ENCODE measurements around the gene DIP2A.
"Not testable (repeated sequence)": the region's sequence is repeated elsewhere in the genome, so short reads cannot be mapped to it uniquely, and the experiment has no call there.

The DIP2A gene

GRCh38 chr21:46570119-46570518, 111.4 kb downstream of the DIP2A start:
- no peak for DNase-seq (ENCODE audit: low read depth)
- H3K4me3 ChIP-seq (ENCODE audit: low read depth, low read length) = no peak overlapping the region
- TF ChIP-seq CTCF (IDR thresholded peaks at IDR 0.05; ENCODE audit: insufficient read depth, low read depth, low read length, missing control alignments) = no peak

DNA sequence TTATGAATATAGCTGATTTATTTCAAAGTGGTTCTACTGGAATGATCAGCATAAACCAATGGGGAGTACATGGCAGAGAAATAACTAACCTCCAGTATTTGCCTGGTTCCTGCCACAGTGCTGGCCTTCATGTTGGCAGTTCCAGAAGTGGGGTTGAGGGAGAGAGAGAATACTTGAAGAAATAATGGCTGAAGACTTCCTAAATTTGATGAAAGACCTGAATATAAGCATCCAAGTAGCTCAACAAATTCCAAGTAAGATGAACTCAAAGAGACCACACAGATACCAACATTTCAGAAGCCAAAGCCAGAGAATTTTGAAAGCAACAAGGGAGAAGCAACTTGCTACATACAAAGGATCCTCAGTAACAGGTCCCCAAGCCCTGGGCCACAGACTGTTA, 111.9 kb downstream of the DIP2A start:
- DNase-seq (ENCODE audit: low read depth) = no peak
- no peak overlapping the region for H3K4me3 ChIP-seq (ENCODE audit: low read depth, low read length)
- no peak for TF ChIP-seq CTCF (IDR thresholded peaks at IDR 0.05; ENCODE audit: insufficient read depth, low read depth, low read length, missing control alignments)

GRCh38 chr21:46572850-46573249, 114.2 kb downstream of the DIP2A start:
- no peak overlapping the region for H3K4me3 ChIP-seq (ENCODE audit: low read depth, low read length)
- no peak for TF ChIP-seq CTCF (IDR thresholded peaks at IDR 0.05; ENCODE audit: insufficient read depth, low read depth, low read length, missing control alignments)
- DNase-seq (ENCODE audit: low read depth) = no peak

DNA sequence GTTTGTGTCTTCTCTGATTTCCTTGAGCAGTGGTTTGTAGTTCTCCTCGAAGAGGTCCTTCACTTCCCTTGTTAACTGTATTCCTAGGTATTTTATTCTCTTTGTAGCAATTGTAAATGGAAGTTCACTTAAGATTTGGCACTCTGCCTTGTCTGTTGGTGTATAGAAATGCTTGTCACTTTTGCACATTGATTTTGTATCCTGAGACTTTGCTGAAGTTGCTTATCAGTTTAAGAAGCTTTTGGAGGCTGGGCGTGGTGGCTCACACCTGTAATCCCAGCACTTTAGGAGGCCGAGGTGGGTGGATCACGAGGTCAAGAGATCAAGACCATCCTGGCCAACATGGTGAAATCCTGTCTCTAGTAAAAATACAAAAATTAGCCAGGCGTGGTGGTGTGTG, 119.1 kb downstream of the DIP2A start:
- not testable (repeated sequence) for H3K4me3 ChIP-seq (ENCODE audit: low read depth, low read length); DNase-seq (ENCODE audit: low read depth)

GRCh38 chr21:46579394-46579793, 120.7 kb downstream of the DIP2A start:
- not testable (repeated sequence) for H3K4me3 ChIP-seq (ENCODE audit: low read depth, low read length); DNase-seq (ENCODE audit: low read depth)

GRCh38 chr21:46581780-46582307, 123.2 kb downstream of the DIP2A start:
- H3K4me3 ChIP-seq (ENCODE audit: low read depth, low read length) = no peak overlapping the region
- TF ChIP-seq CTCF (IDR thresholded peaks at IDR 0.05; ENCODE audit: insufficient read depth, low read depth, low read length, missing control alignments) = no peak
- no peak for DNase-seq (ENCODE audit: low read depth)

GRCh38 chr21:46585191-46585953, 126.7 kb downstream of the DIP2A start:
- no peak overlapping the region for H3K4me3 ChIP-seq (ENCODE audit: low read depth, low read length)
- TF ChIP-seq CTCF (IDR thresholded peaks at IDR 0.05; ENCODE audit: insufficient read depth, low read depth, low read length, missing control alignments) = no peak
- DNase-seq (ENCODE audit: low read depth) = no peak

- no peak overlapping the region for H3K4me3 ChIP-seq (ENCODE audit: low read depth, low read length)
- DNase-seq (ENCODE audit: low read depth) = no peak
- TF ChIP-seq CTCF (IDR thresholded peaks at IDR 0.05; ENCODE audit: insufficient read depth, low read depth, low read length, missing control alignments) = no peak
These were observed 135.6 kb downstream of the DIP2A start for GRCh38 chr21:46594276-46594675.

All from GM12865 (cell line).